AG04450 (cell line): Measurements from ENCODE around the gene TSEN34. TPM values are rescaled to one million over a fixed set of nuclear protein-coding genes. Genes with fewer than 3 reads are reported as not detected.
"Not testable (repeated sequence)": the region's sequence is repeated elsewhere in the genome, so short reads cannot be mapped to it uniquely, and the experiment has no call there.

Source experiments
- CTCF ChIA-PET: fragments of 300-600, 350-600 bp; formaldehyde crosslinking; extraction: SDS; loops from one replicate; lab custom pipeline; 2022; ENCODE audit warnings: antibody characterized with exemption, inconsistent platforms; lab: Charles Lee
- POLR2A ChIA-PET: fragments of 350-600 bp; formaldehyde crosslinking; extraction: SDS; loops from one replicate; lab custom pipeline; 2021; ENCODE audit warnings: antibody characterized with exemption, inconsistent platforms; lab: Yijun Ruan, JAX
- DNase-seq: peaks from one replicate; pipeline ENCODE4 v3.0.0-alpha.2; 2011; ENCODE audit warnings: low read depth, low spot score
- H3K27ac ChIP-seq: one replicate; pipeline ENCODE4 v1.5.1; 2012; ENCODE audit warnings: low read depth, low read length, control low read depth
- H3K27me3 ChIP-seq: one replicate; pipeline ENCODE4 v1.6.0; 2012; ENCODE audit warnings: low read length; ENCODE audit not compliant: control insufficient read depth, insufficient read depth
- H3K4me3 ChIP-seq: 2 replicates; pipeline ENCODE4 v1.5.1; 2011; ENCODE audit warnings: mild to moderate bottlenecking, low read depth, low read length, control low read depth
- H3K9me3 ChIP-seq: 2 replicates; pipeline ENCODE4 v1.5.1; 2012; ENCODE audit warnings: low read length; ENCODE audit not compliant: control insufficient read depth, insufficient read depth
- polyA plus RNA-seq: library from polyadenylated mRNA; depleted of rRNA; stranded (reverse); fragments of >200 nt; gene quantifications from 2 replicates; pipeline ENCODE4 v1.2.3, GENCODE V29; 2011; rRNA removed

TSEN34 gene
- polyA plus RNA-seq, 1 experiment = 32.4 TPM

GRCh38 chr19:54242646-54243045 lies 51.5 kb downstream of the TSEN34 start, which contains the start of gene LILRA6:
Gene LILRA6 (minus strand): TSS chr19:54242790.
- H3K27ac ChIP-seq, H3K27me3 ChIP-seq, POLR2A ChIA-PET, CTCF ChIA-PET, H3K9me3 ChIP-seq, DNase-seq, H3K4me3 ChIP-seq: not testable (repeated sequence)

GRCh38 chr19:54243809-54244208 lies 52.7 kb downstream of the TSEN34 start:
- H3K27me3 ChIP-seq, H3K27ac ChIP-seq, CTCF ChIA-PET, H3K9me3 ChIP-seq, H3K4me3 ChIP-seq, DNase-seq, POLR2A ChIA-PET: not testable (repeated sequence)

Other genes starting within 250 kb of the TSEN34 start
- 0.33 and 0.52 TPM in 2 replicates for gene CACNG8, start 228.4 kb upstream of the TSEN34 start, polyA plus RNA-seq
- 0.17 and 0.19 TPM in 2 replicates for gene CACNG6, start 199.7 kb upstream of the TSEN34 start, polyA plus RNA-seq
- gene VSTM1, start 127.4 kb upstream of the TSEN34 start, polyA plus RNA-seq = not detected in 2 replicates
- gene TARM1, start 109.9 kb upstream of the TSEN34 start, polyA plus RNA-seq = not detected in 2 replicates
- 0.22 and 0.29 TPM in 2 replicates for gene OSCAR, start 90.5 kb upstream of the TSEN34 start, polyA plus RNA-seq
- 35.4 and 54.0 TPM in 2 replicates for gene NDUFA3, start 88.5 kb upstream of the TSEN34 start, polyA plus RNA-seq
- gene TFPT, start 75.7 kb upstream of the TSEN34 start, polyA plus RNA-seq = 12.3 and 15.8 TPM in 2 replicates
- gene PRPF31, start 75.6 kb upstream of the TSEN34 start, polyA plus RNA-seq = 28.7 and 35.3 TPM in 2 replicates
- 9.9 and 18.7 TPM in 2 replicates for gene CNOT3, start 53.5 kb upstream of the TSEN34 start, polyA plus RNA-seq
- 3.0 and 3.3 TPM in 2 replicates for gene LENG1, start 31.6 kb upstream of the TSEN34 start, polyA plus RNA-seq
- gene TMC4, start 18.1 kb upstream of the TSEN34 start, polyA plus RNA-seq = 1.3 and 1.5 TPM in 2 replicates
- 45.1 and 63.2 TPM in 2 replicates for gene MBOAT7, start 1.7 kb upstream of the TSEN34 start, polyA plus RNA-seq
- 1,566 and 2,378 TPM in 2 replicates for gene RPS9, start 9.6 kb downstream of the TSEN34 start, polyA plus RNA-seq
- not detected in 2 replicates for gene LILRB3, start 31.7 kb downstream of the TSEN34 start, polyA plus RNA-seq
- gene LILRA6, start 51.5 kb downstream of the TSEN34 start, polyA plus RNA-seq = not detected in 2 replicates
- not detected in 2 replicates for gene LILRB5, start 66.0 kb downstream of the TSEN34 start, polyA plus RNA-seq
- gene LILRB2, start 89.8 kb downstream of the TSEN34 start, polyA plus RNA-seq = not detected in 2 replicates
- not detected in 2 replicates for gene LILRA5, start 121.9 kb downstream of the TSEN34 start, polyA plus RNA-seq
- not detected in 2 replicates for gene LILRA4, start 147.9 kb downstream of the TSEN34 start, polyA plus RNA-seq
- not detected in 2 replicates for gene LAIR1, start 173.6 kb downstream of the TSEN34 start, polyA plus RNA-seq
- gene TTYH1, start 224.2 kb downstream of the TSEN34 start, polyA plus RNA-seq = not detected in 2 replicates